ENCODE data around the gene PSMB11. TPM values are rescaled to one million over a fixed set of nuclear protein-coding genes. Genes with fewer than 3 reads are reported as not detected.

PSMB11 gene
- total RNA-seq, 1 donor from 2014 or later = not detected

GRCh38 chr14:23034498-23035302, 7.3 kb upstream of the PSMB11 start, which contains the start of gene PSMB5:
Gene PSMB5, minus strand, starts transcription at chr14:23034900. Its CDS starts 19 bp downstream, at chr14:23034881.
- Histone ChIP-seq H3K4me3 (ENCODE audit: low read depth, low read length) (peak within 1 kb of the TSS; percentile 60), H3K36me3 (ENCODE audit: control insufficient read depth, insufficient read depth, low read length) (peaks cover 12% of the 10 kb centered on the region), H3K27me3 (ENCODE audit: control insufficient read depth, insufficient read depth, low read length) (no peaks in the 10 kb centered on the region)
- TF ChIP-seq, protein P1, sequence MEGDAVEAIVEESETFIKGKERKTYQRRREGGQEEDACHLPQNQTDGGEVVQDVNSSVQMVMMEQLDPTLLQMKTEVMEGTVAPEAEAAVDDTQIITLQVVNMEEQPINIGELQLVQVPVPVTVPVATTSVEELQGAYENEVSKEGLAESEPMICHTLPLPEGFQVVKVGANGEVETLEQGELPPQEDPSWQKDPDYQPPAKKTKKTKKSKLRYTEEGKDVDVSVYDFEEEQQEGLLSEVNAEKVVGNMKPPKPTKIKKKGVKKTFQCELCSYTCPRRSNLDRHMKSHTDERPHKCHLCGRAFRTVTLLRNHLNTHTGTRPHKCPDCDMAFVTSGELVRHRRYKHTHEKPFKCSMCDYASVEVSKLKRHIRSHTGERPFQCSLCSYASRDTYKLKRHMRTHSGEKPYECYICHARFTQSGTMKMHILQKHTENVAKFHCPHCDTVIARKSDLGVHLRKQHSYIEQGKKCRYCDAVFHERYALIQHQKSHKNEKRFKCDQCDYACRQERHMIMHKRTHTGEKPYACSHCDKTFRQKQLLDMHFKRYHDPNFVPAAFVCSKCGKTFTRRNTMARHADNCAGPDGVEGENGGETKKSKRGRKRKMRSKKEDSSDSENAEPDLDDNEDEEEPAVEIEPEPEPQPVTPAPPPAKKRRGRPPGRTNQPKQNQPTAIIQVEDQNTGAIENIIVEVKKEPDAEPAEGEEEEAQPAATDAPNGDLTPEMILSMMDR (IDR thresholded peaks at IDR 0.05; ENCODE audit: insufficient read depth, low read length, severe bottlenecking) = no peak
- DNase-seq (ENCODE audit: low read depth) (peak; percentile 95), FAIRE-seq (peak; percentile 86)

DNA sequence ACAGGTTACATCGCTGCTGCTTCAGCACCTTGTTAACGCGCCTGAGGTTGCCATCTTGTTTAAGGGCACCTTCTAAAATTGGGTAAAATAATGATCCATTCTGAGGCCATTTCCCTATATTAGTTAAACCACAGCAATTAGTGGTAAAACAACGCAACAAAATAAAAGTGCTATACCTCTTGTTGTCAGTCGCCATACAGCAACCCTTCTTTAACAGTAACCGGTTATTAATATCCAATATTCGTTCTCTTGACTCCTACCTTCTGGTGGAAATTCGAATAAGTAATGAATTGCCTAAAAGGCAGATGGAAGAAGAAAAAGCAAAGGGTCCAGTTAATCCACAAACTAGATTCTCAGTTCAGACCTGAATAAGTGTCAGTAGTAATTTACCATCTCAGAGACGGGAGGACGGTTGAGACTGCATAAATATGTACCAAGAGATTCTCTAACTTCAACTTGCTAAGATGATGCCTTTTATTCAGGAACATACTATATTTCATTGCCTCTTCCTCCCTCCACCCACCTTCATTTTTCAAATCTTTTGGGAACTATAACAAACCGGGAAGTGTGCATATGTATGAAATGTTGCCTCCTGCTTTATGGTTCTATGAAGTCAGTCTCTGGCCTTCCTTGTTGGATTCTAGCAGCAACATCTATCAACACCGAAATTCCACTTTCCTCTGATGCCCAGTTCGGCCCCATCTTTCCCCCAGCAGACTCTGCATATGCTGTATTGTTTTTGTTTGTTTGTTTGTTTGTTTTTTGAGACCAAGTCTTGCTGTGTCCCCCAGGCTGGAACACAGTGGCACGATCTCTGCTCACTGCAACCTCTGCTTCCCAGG, 6.5 kb upstream of the PSMB11 start:
- no peaks in the 10 kb centered on the region for H3K27me3 ChIP-seq (ENCODE audit: control insufficient read depth, insufficient read depth, low read length)
- H3K36me3 ChIP-seq (ENCODE audit: control insufficient read depth, insufficient read depth, low read length) = peaks cover 11% of the 10 kb centered on the region
- TF ChIP-seq, protein P1 (IDR thresholded peaks at IDR 0.05; ENCODE audit: insufficient read depth, low read length, severe bottlenecking) = no peak
- FAIRE-seq (no peak), DNase-seq (ENCODE audit: low read depth) (no peak)
- peak overlapping the region; percentile 60 for H3K4me3 ChIP-seq (ENCODE audit: low read depth, low read length)

GRCh38 chr14:23040100-23040499, 1.9 kb upstream of the PSMB11 start:
- TF ChIP-seq, protein P1 (IDR thresholded peaks at IDR 0.05; ENCODE audit: insufficient read depth, low read length, severe bottlenecking) = no peak
- H3K4me3 ChIP-seq (ENCODE audit: low read depth, low read length) = no peak overlapping the region
- FAIRE-seq = no peak
- no peaks in the 10 kb centered on the region for H3K36me3 ChIP-seq (ENCODE audit: control insufficient read depth, insufficient read depth, low read length)
- no peaks in the 10 kb centered on the region for H3K27me3 ChIP-seq (ENCODE audit: control insufficient read depth, insufficient read depth, low read length)
- no peak for DNase-seq (ENCODE audit: low read depth)

DNA sequence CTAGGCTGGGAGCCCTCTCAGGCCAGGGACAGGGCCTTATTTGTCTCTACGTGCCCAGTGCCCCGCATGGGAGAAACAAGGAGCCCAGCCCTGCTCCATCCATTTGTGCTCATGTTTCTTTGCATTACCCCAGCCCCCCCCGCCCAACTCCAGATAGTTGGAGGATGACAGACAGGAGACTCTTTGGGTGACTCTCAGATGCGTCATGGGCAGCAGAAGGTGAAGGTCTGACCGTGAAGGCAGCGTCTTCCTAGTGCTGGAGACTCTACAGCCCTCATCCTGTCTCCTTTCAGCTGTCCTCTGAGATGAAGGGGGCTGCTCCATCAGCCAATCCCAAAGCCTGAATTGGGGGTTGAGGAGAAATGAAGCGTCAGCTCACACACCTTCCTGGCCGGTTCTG, 283 bp upstream of the PSMB11 start:
- TF ChIP-seq, protein P1 (IDR thresholded peaks at IDR 0.05; ENCODE audit: insufficient read depth, low read length, severe bottlenecking) = no peak
- no peaks in the 10 kb centered on the region for H3K36me3 ChIP-seq (ENCODE audit: control insufficient read depth, insufficient read depth, low read length)
- H3K27me3 ChIP-seq (ENCODE audit: control insufficient read depth, insufficient read depth, low read length) = no peaks in the 10 kb centered on the region
- H3K4me3 ChIP-seq (ENCODE audit: low read depth, low read length) = no peak overlapping the region
- DNase-seq (ENCODE audit: low read depth) (no peak), FAIRE-seq (no peak)

GRCh38 chr14:23043145-23043544, 1.1 kb downstream of the PSMB11 start:
- DNase-seq (ENCODE audit: low read depth) (no peak), FAIRE-seq (no peak)
- Histone ChIP-seq H3K36me3 (ENCODE audit: control insufficient read depth, insufficient read depth, low read length) (no peaks in the 10 kb centered on the region), H3K4me3 (ENCODE audit: low read depth, low read length) (no peak overlapping the region), H3K27me3 (ENCODE audit: control insufficient read depth, insufficient read depth, low read length) (no peaks in the 10 kb centered on the region)
- TF ChIP-seq, protein P1 (IDR thresholded peaks at IDR 0.05; ENCODE audit: insufficient read depth, low read length, severe bottlenecking) = no peak

Measured in bronchial epithelial cell (primary cell).